ENCODE results near the gene EMD. TPM values are rescaled to one million over a fixed set of nuclear protein-coding genes. Genes with fewer than 3 reads are reported as not detected.
A peak's percentile ranks its signal among the peaks of the same experiment; 100 is the strongest.

The EMD gene
- total RNA-seq, 1 donor from 2014 or later, result 76.3 TPM

GRCh38 chrX:154348114-154348531, 31.0 kb upstream of the EMD start:
- TF ChIP-seq CTCF (IDR thresholded peaks at IDR 0.05; ENCODE audit: unreplicated experiment), result no peak
- no peaks in the 10 kb centered on the region for H3K4me1 Mint-ChIP-seq
- no peak overlapping the region for H3K27ac Mint-ChIP-seq
- peaks cover 4% of the 10 kb centered on the region for H3K36me3 Mint-ChIP-seq
- no peak for DNase-seq (ENCODE audit: low spot score in 2 of 2, unreplicated experiment in 2 of 2)
- H3K27me3 Mint-ChIP-seq (ENCODE audit: low read depth), result no peaks in the 10 kb centered on the region
- H3K4me3 Mint-ChIP-seq, result no peak overlapping the region
- no peaks in the 10 kb centered on the region for H3K9me3 Mint-ChIP-seq

DNA sequence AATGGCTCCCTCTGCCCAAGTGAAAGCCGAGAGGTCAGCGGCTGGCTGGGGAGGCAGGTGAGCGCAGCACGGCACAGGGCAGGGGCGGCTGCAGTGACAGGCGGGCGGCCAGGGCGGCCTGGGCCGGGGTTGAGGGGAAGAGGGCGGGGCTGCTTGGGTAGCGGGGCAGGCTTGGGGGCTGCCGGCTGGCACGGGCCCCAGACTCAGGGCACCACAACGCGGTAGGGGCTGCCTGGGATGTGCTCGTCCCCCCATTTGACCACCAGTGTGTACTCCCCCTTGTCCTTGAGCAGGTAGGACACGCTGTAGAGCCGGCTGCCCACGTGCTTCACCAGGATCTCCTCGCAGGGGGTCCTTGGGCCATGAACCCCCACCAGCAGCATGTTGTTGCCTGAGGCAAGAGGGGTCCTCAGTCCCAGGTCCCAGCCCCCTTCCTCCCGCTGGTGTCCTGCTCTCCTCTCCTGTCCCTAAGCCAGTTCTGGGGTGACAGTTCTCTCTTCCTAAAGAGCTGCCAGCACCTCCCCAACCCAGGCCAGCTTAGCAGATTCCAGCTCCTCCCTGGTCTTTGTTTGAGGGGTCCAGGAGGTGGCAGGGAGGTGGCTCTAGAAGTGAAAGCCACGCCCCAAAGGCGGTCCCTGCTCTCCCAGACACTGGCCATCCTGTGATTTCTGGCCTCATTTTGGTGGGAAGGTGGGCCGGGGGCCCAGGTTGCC, 30.3 kb upstream of the EMD start:
- Mint-ChIP-seq H3K4me1 (no peaks in the 10 kb centered on the region), H3K9me3 (no peaks in the 10 kb centered on the region), H3K4me3 (no peak overlapping the region), H3K36me3 (peaks cover 4% of the 10 kb centered on the region), H3K27me3 (ENCODE audit: low read depth) (no peaks in the 10 kb centered on the region), H3K27ac (peak overlapping the region; percentile 47)
- TF ChIP-seq CTCF (IDR thresholded peaks at IDR 0.05; ENCODE audit: unreplicated experiment), result no peak
- DNase-seq (ENCODE audit: low spot score in 2 of 2, unreplicated experiment in 2 of 2), result peak in 1 of 2 experiments; percentile 19

GRCh38 chrX:154349359-154349935, 29.6 kb upstream of the EMD start:
- peak in 1 of 2 experiments; percentile 16 for DNase-seq (ENCODE audit: low spot score in 2 of 2, unreplicated experiment in 2 of 2)
- no peaks in the 10 kb centered on the region for H3K9me3 Mint-ChIP-seq
- H3K4me3 Mint-ChIP-seq, result no peak overlapping the region
- H3K27me3 Mint-ChIP-seq (ENCODE audit: low read depth), result no peaks in the 10 kb centered on the region
- peaks cover 4% of the 10 kb centered on the region for H3K36me3 Mint-ChIP-seq
- TF ChIP-seq CTCF (IDR thresholded peaks at IDR 0.05; ENCODE audit: unreplicated experiment), result no peak
- H3K27ac Mint-ChIP-seq, result peak overlapping the region; percentile 47
- H3K4me1 Mint-ChIP-seq, result no peaks in the 10 kb centered on the region

DNA sequence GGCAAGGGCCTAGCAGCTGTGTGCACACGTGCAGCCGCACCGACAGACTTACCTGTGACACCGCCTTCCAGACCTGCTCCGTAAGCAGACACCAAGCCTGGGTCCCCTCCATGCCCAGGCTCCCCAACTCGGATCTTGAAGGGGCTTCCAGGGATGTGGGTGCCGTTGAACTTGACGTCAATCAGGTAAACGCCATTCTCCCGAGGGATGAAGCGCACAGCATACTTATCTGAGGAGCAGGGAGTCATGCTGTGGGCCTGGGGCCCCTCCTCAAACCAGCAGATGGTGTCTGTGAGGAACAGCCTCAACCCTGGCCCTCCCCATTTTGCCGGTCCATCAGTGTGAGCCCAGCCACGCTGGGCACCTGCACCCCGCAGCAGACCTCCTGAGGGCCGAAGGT, 29.1 kb upstream of the EMD start:
- Mint-ChIP-seq H3K27me3 (ENCODE audit: low read depth) (no peaks in the 10 kb centered on the region), H3K27ac (no peak overlapping the region)

GRCh38 chrX:154350429-154351182, 28.5 kb upstream of the EMD start:
- DNase-seq (ENCODE audit: low spot score in 2 of 2, unreplicated experiment in 2 of 2), result no peak
- Mint-ChIP-seq H3K27me3 (ENCODE audit: low read depth) (no peaks in the 10 kb centered on the region), H3K9me3 (no peaks in the 10 kb centered on the region), H3K27ac (no peak overlapping the region), H3K4me1 (no peaks in the 10 kb centered on the region), H3K4me3 (no peak overlapping the region), H3K36me3 (peaks cover 4% of the 10 kb centered on the region)
- no peak for TF ChIP-seq CTCF (IDR thresholded peaks at IDR 0.05; ENCODE audit: unreplicated experiment)

More for the DNA sequence above, 29.1 kb upstream of the EMD start:
- Mint-ChIP-seq H3K36me3 (peaks cover 4% of the 10 kb centered on the region), H3K4me1 (no peaks in the 10 kb centered on the region), H3K4me3 (no peak overlapping the region), H3K9me3 (no peaks in the 10 kb centered on the region)
- TF ChIP-seq CTCF (IDR thresholded peaks at IDR 0.05; ENCODE audit: unreplicated experiment), result no peak
- DNase-seq (ENCODE audit: low spot score in 2 of 2, unreplicated experiment in 2 of 2), result no peak
